Measurements from ENCODE around the gene TENM4. TPM values are rescaled to one million over a fixed set of nuclear protein-coding genes. Genes with fewer than 3 reads are reported as not detected.

TENM4 gene
- polyA plus RNA-seq, 1 donor from 2014 or later: not detected

GRCh38 chr11:79312617-79313529 is 128.0 kb downstream of the TENM4 start:
- H3K4me1 Mint-ChIP-seq: no peaks in the 10 kb centered on the region
- H3K9me3 Mint-ChIP-seq: no peaks in the 10 kb centered on the region
- H3K27me3 Mint-ChIP-seq: peaks cover 2% of the 10 kb centered on the region
- H3K27ac Mint-ChIP-seq: no peak overlapping the region
- no peak overlapping the region for H3K4me3 Mint-ChIP-seq
- no peaks in the 10 kb centered on the region for H3K36me3 Mint-ChIP-seq

- H3K27ac Mint-ChIP-seq: no peak overlapping the region
- H3K36me3 Mint-ChIP-seq: no peaks in the 10 kb centered on the region
- peaks cover 2% of the 10 kb centered on the region for H3K27me3 Mint-ChIP-seq
- H3K9me3 Mint-ChIP-seq: peaks cover 0 to 4% (median 3%) of the 10 kb centered on the region in 3 donors
- no peaks in the 10 kb centered on the region for H3K4me1 Mint-ChIP-seq
- no peak overlapping the region for H3K4me3 Mint-ChIP-seq
Observed at GRCh38 chr11:79311461-79311860, 129.4 kb downstream of the TENM4 start.

- H3K4me1 Mint-ChIP-seq: peaks cover 0 to 2% (median 0%) of the 10 kb centered on the region in 3 donors
- no peak overlapping the region for H3K27ac Mint-ChIP-seq
- no peak overlapping the region for H3K4me3 Mint-ChIP-seq
- H3K9me3 Mint-ChIP-seq: peaks cover 0 to 4% (median 3%) of the 10 kb centered on the region in 3 donors
- H3K36me3 Mint-ChIP-seq: no peaks in the 10 kb centered on the region
- H3K27me3 Mint-ChIP-seq: peaks cover 2% of the 10 kb centered on the region
Observed at GRCh38 chr11:79309407-79309806, 131.4 kb downstream of the TENM4 start.

- Mint-ChIP-seq H3K4me1 (peaks cover 0 to 2% (median 0%) of the 10 kb centered on the region in 3 donors), H3K36me3 (no peaks in the 10 kb centered on the region), H3K27ac (no peak overlapping the region)
Observed at GRCh38 chr11:79308429-79308828, 132.4 kb downstream of the TENM4 start.

GRCh38 chr11:79304599-79305212 is 136.1 kb downstream of the TENM4 start:
- Mint-ChIP-seq H3K27me3 (no peaks in the 10 kb centered on the region), H3K36me3 (no peaks in the 10 kb centered on the region), H3K4me1 (peaks cover 0 to 2% (median 0%) of the 10 kb centered on the region in 3 donors), H3K4me3 (no peak overlapping the region), H3K9me3 (peaks cover 0 to 4% (median 3%) of the 10 kb centered on the region in 3 donors), H3K27ac (peak overlapping the region in 1 of 3 donors; percentile 53)

More at GRCh38 chr11:79308429-79308828, 132.4 kb downstream of the TENM4 start:
- peaks cover 0 to 4% (median 3%) of the 10 kb centered on the region in 3 donors for H3K9me3 Mint-ChIP-seq
- no peak overlapping the region for H3K4me3 Mint-ChIP-seq
- peaks cover 2% of the 10 kb centered on the region for H3K27me3 Mint-ChIP-seq

GRCh38 chr11:79296141-79296540 is 144.7 kb downstream of the TENM4 start:
- Mint-ChIP-seq H3K27me3 (no peaks in the 10 kb centered on the region), H3K36me3 (no peaks in the 10 kb centered on the region), H3K4me3 (no peak overlapping the region), H3K4me1 (no peaks in the 10 kb centered on the region), H3K9me3 (no peaks in the 10 kb centered on the region), H3K27ac (no peak overlapping the region)

- Mint-ChIP-seq H3K27me3 (no peaks in the 10 kb centered on the region), H3K4me3 (no peak overlapping the region), H3K9me3 (no peaks in the 10 kb centered on the region), H3K4me1 (no peaks in the 10 kb centered on the region), H3K36me3 (no peaks in the 10 kb centered on the region), H3K27ac (no peak overlapping the region)
Observed at GRCh38 chr11:79294845-79295731, 145.7 kb downstream of the TENM4 start.

GRCh38 chr11:79291948-79292347 is 148.9 kb downstream of the TENM4 start:
- Mint-ChIP-seq H3K27ac (no peak overlapping the region), H3K9me3 (no peaks in the 10 kb centered on the region), H3K27me3 (no peaks in the 10 kb centered on the region), H3K4me3 (no peak overlapping the region), H3K4me1 (no peaks in the 10 kb centered on the region), H3K36me3 (no peaks in the 10 kb centered on the region)

GRCh38 chr11:79290761-79291160 is 150.1 kb downstream of the TENM4 start:
- H3K4me1 Mint-ChIP-seq: no peaks in the 10 kb centered on the region
- no peaks in the 10 kb centered on the region for H3K36me3 Mint-ChIP-seq
- H3K4me3 Mint-ChIP-seq: no peak overlapping the region
- H3K9me3 Mint-ChIP-seq: no peaks in the 10 kb centered on the region
- no peak overlapping the region for H3K27ac Mint-ChIP-seq
- H3K27me3 Mint-ChIP-seq: no peaks in the 10 kb centered on the region

GRCh38 chr11:79287952-79288351 is 152.9 kb downstream of the TENM4 start:
- Mint-ChIP-seq H3K36me3 (peaks cover 2% of the 10 kb centered on the region), H3K9me3 (peaks cover 0 to 2% (median 2%) of the 10 kb centered on the region in 3 donors), H3K27me3 (no peaks in the 10 kb centered on the region), H3K27ac (no peak overlapping the region), H3K4me1 (no peaks in the 10 kb centered on the region), H3K4me3 (no peak overlapping the region)

- peak overlapping the region in 1 of 4 donors; percentile 35 for H3K4me3 Mint-ChIP-seq
- H3K36me3 Mint-ChIP-seq: peaks cover 2% of the 10 kb centered on the region
- H3K27ac Mint-ChIP-seq: no peak overlapping the region
- H3K27me3 Mint-ChIP-seq: no peaks in the 10 kb centered on the region
- H3K4me1 Mint-ChIP-seq: no peaks in the 10 kb centered on the region
- H3K9me3 Mint-ChIP-seq: peaks cover 0 to 5% (median 2%) of the 10 kb centered on the region in 3 donors
Observed at GRCh38 chr11:79285756-79286155, 155.1 kb downstream of the TENM4 start.

- Mint-ChIP-seq H3K36me3 (no peaks in the 10 kb centered on the region), H3K27ac (no peak overlapping the region), H3K4me1 (no peaks in the 10 kb centered on the region), H3K9me3 (peaks cover 0 to under 1% (median 0%) of the 10 kb centered on the region in 3 donors), H3K4me3 (no peak overlapping the region), H3K27me3 (no peaks in the 10 kb centered on the region)
Observed at GRCh38 chr11:79276736-79277325, 164.0 kb downstream of the TENM4 start.

- Mint-ChIP-seq H3K4me3 (no peak overlapping the region), H3K27ac (no peak overlapping the region), H3K9me3 (no peaks in the 10 kb centered on the region), H3K27me3 (no peaks in the 10 kb centered on the region), H3K4me1 (no peaks in the 10 kb centered on the region), H3K36me3 (no peaks in the 10 kb centered on the region)
Observed at GRCh38 chr11:79274636-79275331, 166.0 kb downstream of the TENM4 start.

- Mint-ChIP-seq H3K4me1 (no peaks in the 10 kb centered on the region), H3K36me3 (no peaks in the 10 kb centered on the region), H3K4me3 (no peak overlapping the region), H3K27ac (no peak overlapping the region), H3K27me3 (no peaks in the 10 kb centered on the region), H3K9me3 (no peaks in the 10 kb centered on the region)
Observed at GRCh38 chr11:79273781-79274180, 167.0 kb downstream of the TENM4 start.

All from IgD-negative memory B cell (primary cell).